Immature natural killer cell (primary cell): ENCODE data around the gene KCNMA1. TPM values are rescaled to one million over a fixed set of nuclear protein-coding genes. Genes with fewer than 3 reads are reported as not detected.

ENCODE experiments used
- DNase-seq, 3 donors: peaks; one replicate each; pipeline ENCODE4 v3.0.0; 2022; ENCODE audit warnings: mixed read lengths in 1 of 3
- H3K27ac Mint-ChIP-seq, 6 donors: one replicate each; pipeline ENCODE4 v1.8.0; 2020; ENCODE audit warnings: mixed read lengths in 6 of 6, mild to moderate bottlenecking in 5 of 6, inconsistent platforms in 4 of 6, moderate library complexity in 3 of 6
- H3K27me3 Mint-ChIP-seq, 3 donors: one replicate each; pipeline ENCODE4 v1.8.0; 2020 to 2021; ENCODE audit warnings: low read depth in 3 of 3, mild to moderate bottlenecking in 3 of 3, mixed read lengths in 3 of 3, moderate library complexity in 3 of 3, inconsistent platforms in 1 of 3
- H3K36me3 Mint-ChIP-seq, 3 donors: one replicate each; pipeline ENCODE4 v1.8.0; 2020; ENCODE audit warnings: mixed read lengths in 3 of 3, inconsistent platforms in 2 of 3, mild to moderate bottlenecking in 2 of 3
- H3K4me1 Mint-ChIP-seq, 2 donors: one replicate each; pipeline ENCODE4 v1.8.0; 2020; ENCODE audit warnings: inconsistent platforms in 2 of 2, mild to moderate bottlenecking in 2 of 2, mixed read lengths in 2 of 2, moderate library complexity in 1 of 2
- H3K4me3 Mint-ChIP-seq, 5 donors: one replicate each; pipeline ENCODE4 v1.8.0; 2020; ENCODE audit warnings: mild to moderate bottlenecking in 5 of 5, mixed read lengths in 5 of 5, inconsistent platforms in 3 of 5, moderate library complexity in 3 of 5
- H3K9me3 Mint-ChIP-seq, 6 donors: one replicate each; pipeline ENCODE4 v1.8.0; 2020; ENCODE audit warnings: mild to moderate bottlenecking in 6 of 6, mixed read lengths in 6 of 6, inconsistent platforms in 4 of 6, moderate library complexity in 3 of 6
- polyA plus RNA-seq, 3 donors: library from polyadenylated mRNA; unstranded; fragments of 300-500 nt; fragmentation: Illumina TruSeq; gene quantifications; one replicate each; pipeline ENCODE4 v1.2.3, GENCODE V29; 2021

Gene KCNMA1
- polyA plus RNA-seq, 3 donors from 2014 or later = not detected

GRCh38 chr10:77081481-77081891 is 556.1 kb downstream of the KCNMA1 start:
- no peaks in the 10 kb centered on the region for H3K9me3 Mint-ChIP-seq
- H3K27me3 Mint-ChIP-seq = peaks cover 0 to 5% (median 3%) of the 10 kb centered on the region in 3 donors
- H3K27ac Mint-ChIP-seq = no peak overlapping the region
- no peak overlapping the region for H3K4me3 Mint-ChIP-seq
- DNase-seq = no peak
- no peaks in the 10 kb centered on the region for H3K4me1 Mint-ChIP-seq
- no peaks in the 10 kb centered on the region for H3K36me3 Mint-ChIP-seq

GRCh38 chr10:77080361-77081027 is 557.1 kb downstream of the KCNMA1 start:
- H3K27me3 Mint-ChIP-seq = peaks cover 0 to 5% (median 3%) of the 10 kb centered on the region in 3 donors
- no peaks in the 10 kb centered on the region for H3K4me1 Mint-ChIP-seq
- no peaks in the 10 kb centered on the region for H3K9me3 Mint-ChIP-seq
- DNase-seq = no peak
- H3K36me3 Mint-ChIP-seq = no peaks in the 10 kb centered on the region
- H3K4me3 Mint-ChIP-seq = no peak overlapping the region
- no peak overlapping the region for H3K27ac Mint-ChIP-seq

- Mint-ChIP-seq H3K4me3 (no peak overlapping the region), H3K27ac (no peak overlapping the region), H3K9me3 (no peaks in the 10 kb centered on the region), H3K27me3 (peaks cover 0 to 9% (median 3%) of the 10 kb centered on the region in 3 donors), H3K4me1 (no peaks in the 10 kb centered on the region), H3K36me3 (no peaks in the 10 kb centered on the region)
- DNase-seq = no peak
Measured at GRCh38 chr10:77079592-77080300, 557.9 kb downstream of the KCNMA1 start.

GRCh38 chr10:77077316-77077945 is 560.2 kb downstream of the KCNMA1 start:
- H3K9me3 Mint-ChIP-seq = no peaks in the 10 kb centered on the region

GRCh38 chr10:77075926-77076325 is 561.7 kb downstream of the KCNMA1 start:
- DNase-seq = no peak
- peaks cover 0 to 4% (median 0%) of the 10 kb centered on the region in 3 donors for H3K27me3 Mint-ChIP-seq
- no peaks in the 10 kb centered on the region for H3K4me1 Mint-ChIP-seq
- H3K4me3 Mint-ChIP-seq = no peak overlapping the region
- H3K36me3 Mint-ChIP-seq = no peaks in the 10 kb centered on the region
- no peak overlapping the region for H3K27ac Mint-ChIP-seq
- H3K9me3 Mint-ChIP-seq = no peaks in the 10 kb centered on the region

More at GRCh38 chr10:77077316-77077945, 560.2 kb downstream of the KCNMA1 start:
- peaks cover 0 to 7% (median 3%) of the 10 kb centered on the region in 3 donors for H3K27me3 Mint-ChIP-seq
- H3K4me3 Mint-ChIP-seq = no peak overlapping the region
- no peaks in the 10 kb centered on the region for H3K36me3 Mint-ChIP-seq
- no peak for DNase-seq
- H3K4me1 Mint-ChIP-seq = no peaks in the 10 kb centered on the region
- no peak overlapping the region for H3K27ac Mint-ChIP-seq

- Mint-ChIP-seq H3K36me3 (no peaks in the 10 kb centered on the region), H3K4me3 (no peak overlapping the region), H3K27me3 (peaks cover 0 to 4% (median 0%) of the 10 kb centered on the region in 3 donors), H3K4me1 (no peaks in the 10 kb centered on the region), H3K27ac (no peak overlapping the region), H3K9me3 (no peaks in the 10 kb centered on the region)
- DNase-seq = no peak
Measured at GRCh38 chr10:77074104-77074624, 563.4 kb downstream of the KCNMA1 start.

GRCh38 chr10:77073663-77073960 is 564.0 kb downstream of the KCNMA1 start:
- Mint-ChIP-seq H3K4me3 (no peak overlapping the region), H3K27ac (no peak overlapping the region), H3K36me3 (no peaks in the 10 kb centered on the region), H3K9me3 (no peaks in the 10 kb centered on the region), H3K4me1 (no peaks in the 10 kb centered on the region), H3K27me3 (peaks cover 0 to 4% (median 0%) of the 10 kb centered on the region in 3 donors)
- no peak for DNase-seq

GRCh38 chr10:77072836-77073662 is 564.6 kb downstream of the KCNMA1 start:
- Mint-ChIP-seq H3K4me1 (no peaks in the 10 kb centered on the region), H3K27ac (no peak overlapping the region), H3K27me3 (peaks cover 0 to 4% (median 0%) of the 10 kb centered on the region in 3 donors), H3K9me3 (no peaks in the 10 kb centered on the region), H3K36me3 (no peaks in the 10 kb centered on the region), H3K4me3 (no peak overlapping the region)
- DNase-seq = no peak

- Mint-ChIP-seq H3K9me3 (peaks cover 0 to under 1% (median 0%) of the 10 kb centered on the region in 6 donors), H3K27me3 (peaks cover 0 to 4% (median 0%) of the 10 kb centered on the region in 3 donors), H3K4me3 (no peak overlapping the region), H3K27ac (no peak overlapping the region), H3K36me3 (no peaks in the 10 kb centered on the region), H3K4me1 (no peaks in the 10 kb centered on the region)
- no peak for DNase-seq
Measured at GRCh38 chr10:77072361-77072835, 565.2 kb downstream of the KCNMA1 start.

- Mint-ChIP-seq H3K4me3 (no peak overlapping the region), H3K27ac (no peak overlapping the region), H3K4me1 (no peaks in the 10 kb centered on the region), H3K27me3 (peaks cover 0 to 4% (median 0%) of the 10 kb centered on the region in 3 donors), H3K9me3 (peaks cover 0 to 2% (median 0%) of the 10 kb centered on the region in 6 donors), H3K36me3 (no peaks in the 10 kb centered on the region)
- DNase-seq = no peak
Measured at GRCh38 chr10:77071956-77072355, 565.7 kb downstream of the KCNMA1 start.

GRCh38 chr10:77071001-77071511 is 566.6 kb downstream of the KCNMA1 start:
- no peaks in the 10 kb centered on the region for H3K4me1 Mint-ChIP-seq
- H3K4me3 Mint-ChIP-seq = no peak overlapping the region
- no peak for DNase-seq
- peaks cover 0 to 2% (median 0%) of the 10 kb centered on the region in 6 donors for H3K9me3 Mint-ChIP-seq
- H3K27me3 Mint-ChIP-seq = peaks cover 0 to 4% (median 0%) of the 10 kb centered on the region in 3 donors
- no peak overlapping the region for H3K27ac Mint-ChIP-seq
- H3K36me3 Mint-ChIP-seq = no peaks in the 10 kb centered on the region

- H3K27me3 Mint-ChIP-seq = peaks cover 0 to 5% (median 0%) of the 10 kb centered on the region in 3 donors
- H3K36me3 Mint-ChIP-seq = no peaks in the 10 kb centered on the region
- peaks cover 0 to 2% (median 0%) of the 10 kb centered on the region in 6 donors for H3K9me3 Mint-ChIP-seq
- no peaks in the 10 kb centered on the region for H3K4me1 Mint-ChIP-seq
- DNase-seq = no peak
- no peak overlapping the region for H3K4me3 Mint-ChIP-seq
- H3K27ac Mint-ChIP-seq = no peak overlapping the region
Measured at GRCh38 chr10:77070346-77070745, 567.3 kb downstream of the KCNMA1 start.

GRCh38 chr10:77068969-77069368 is 568.6 kb downstream of the KCNMA1 start:
- Mint-ChIP-seq H3K27ac (no peak overlapping the region), H3K27me3 (peaks cover 0 to 4% (median 2%) of the 10 kb centered on the region in 3 donors)

More at GRCh38 chr10:77068969-77069368, 568.6 kb downstream of the KCNMA1 start:
- Mint-ChIP-seq H3K9me3 (peaks cover 0 to 2% (median 0%) of the 10 kb centered on the region in 6 donors), H3K36me3 (no peaks in the 10 kb centered on the region), H3K4me3 (no peak overlapping the region), H3K4me1 (no peaks in the 10 kb centered on the region)
- DNase-seq = no peak
